A549 (cell line): ENCODE data around the gene CDHR4.

Experiments used
- CEBPB ChIP-seq, 2 experiments: fragments of >200 bp in 1 of 2; sonication (Bioruptor Twin) in 1 of 2; formaldehyde crosslinking in 1 of 2; IDR thresholded peaks; 2 replicates each; pipeline ENCODE4 v1.6.1; 2012 to 2016
- CTCF ChIP-seq: fragments of >200 bp; sonication (Bioruptor Twin); formaldehyde crosslinking; IDR thresholded peaks from 3 replicates; pipeline ENCODE4 v1.5.1; 2016
- EP300 ChIP-seq, 2 experiments: fragments of >200 bp; sonication (Bioruptor Twin); formaldehyde crosslinking; IDR thresholded peaks; 2 replicates in 1 of 2; 3 replicates in 1 of 2; pipeline ENCODE4 v1.6.1; 2016 to 2017
- HDAC2 ChIP-seq: fragments of 200-600 bp; sonication (generic); IDR thresholded peaks from 2 replicates; pipeline ENCODE4 v1.6.1; 2016
- JUNB ChIP-seq: fragments of >200 bp; sonication (Bioruptor Twin); formaldehyde crosslinking; IDR thresholded peaks from 2 replicates; pipeline ENCODE4 v1.6.1; 2016
- TF ChIP-seq, protein P1 (sequence below): fragments of 250-450 bp; sonication (Bioruptor Pico); IDR thresholded peaks from 2 replicates; pipeline ENCODE4 v1.5.0; 2021; ENCODE audit warnings: mild to moderate bottlenecking, moderate library complexity, borderline replicate concordance
- TF ChIP-seq, protein P2 (sequence below): IDR thresholded peaks from 2 replicates; pipeline ENCODE4 v1.6.1; 2012

DNA sequence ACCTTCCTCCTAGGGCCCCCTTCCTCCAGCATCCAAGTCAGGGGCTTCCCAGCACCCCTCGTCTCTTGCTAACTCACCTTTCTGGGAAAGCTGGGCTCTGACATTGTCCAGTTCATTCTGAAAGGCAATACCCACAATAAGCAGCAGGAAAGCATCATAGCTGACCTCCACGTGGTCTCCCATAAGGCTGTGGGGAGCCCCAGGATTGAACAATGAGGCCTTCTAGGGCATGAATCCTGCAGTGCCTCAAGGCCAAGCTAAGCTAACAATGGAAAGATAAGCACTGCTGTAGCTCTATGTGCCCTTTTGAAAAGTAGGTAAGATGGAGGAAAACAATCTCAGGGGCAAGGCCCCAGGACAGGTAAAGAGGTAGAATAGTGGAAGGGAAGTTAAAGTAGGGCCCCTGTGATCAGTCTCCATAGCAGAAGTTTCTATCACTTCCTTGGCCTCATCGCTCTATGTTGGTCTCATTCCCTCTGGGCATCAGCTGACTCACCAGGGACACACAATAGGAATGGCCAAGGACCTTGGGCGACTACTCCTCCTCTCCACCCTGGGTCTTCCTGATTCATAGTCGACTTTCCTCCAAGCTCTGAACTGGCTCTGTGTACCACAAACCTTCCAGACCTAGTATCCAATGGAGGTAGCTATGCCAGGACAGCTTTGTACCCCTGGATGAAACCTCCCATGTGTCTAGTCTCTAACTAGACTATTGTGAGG lies 45.0 kb upstream of the CDHR4 start:
- TF ChIP-seq CEBPB (IDR thresholded peaks at IDR 0.05) (no peak), CTCF (no peak), EP300 (IDR thresholded peaks at IDR 0.05) (no peak), JUNB (no peak), HDAC2 (no peak)
- TF ChIP-seq, protein P1, sequence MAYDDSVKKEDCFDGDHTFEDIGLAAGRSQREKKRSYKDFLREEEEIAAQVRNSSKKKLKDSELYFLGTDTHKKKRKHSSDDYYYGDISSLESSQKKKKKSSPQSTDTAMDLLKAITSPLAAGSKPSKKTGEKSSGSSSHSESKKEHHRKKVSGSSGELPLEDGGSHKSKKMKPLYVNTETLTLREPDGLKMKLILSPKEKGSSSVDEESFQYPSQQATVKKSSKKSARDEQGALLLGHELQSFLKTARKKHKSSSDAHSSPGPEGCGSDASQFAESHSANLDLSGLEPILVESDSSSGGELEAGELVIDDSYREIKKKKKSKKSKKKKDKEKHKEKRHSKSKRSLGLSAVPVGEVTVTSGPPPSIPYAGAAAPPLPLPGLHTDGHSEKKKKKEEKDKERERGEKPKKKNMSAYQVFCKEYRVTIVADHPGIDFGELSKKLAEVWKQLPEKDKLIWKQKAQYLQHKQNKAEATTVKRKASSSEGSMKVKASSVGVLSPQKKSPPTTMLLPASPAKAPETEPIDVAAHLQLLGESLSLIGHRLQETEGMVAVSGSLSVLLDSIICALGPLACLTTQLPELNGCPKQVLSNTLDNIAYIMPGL (CRISPR knock-in tag) = no peak
- TF ChIP-seq, protein P2, sequence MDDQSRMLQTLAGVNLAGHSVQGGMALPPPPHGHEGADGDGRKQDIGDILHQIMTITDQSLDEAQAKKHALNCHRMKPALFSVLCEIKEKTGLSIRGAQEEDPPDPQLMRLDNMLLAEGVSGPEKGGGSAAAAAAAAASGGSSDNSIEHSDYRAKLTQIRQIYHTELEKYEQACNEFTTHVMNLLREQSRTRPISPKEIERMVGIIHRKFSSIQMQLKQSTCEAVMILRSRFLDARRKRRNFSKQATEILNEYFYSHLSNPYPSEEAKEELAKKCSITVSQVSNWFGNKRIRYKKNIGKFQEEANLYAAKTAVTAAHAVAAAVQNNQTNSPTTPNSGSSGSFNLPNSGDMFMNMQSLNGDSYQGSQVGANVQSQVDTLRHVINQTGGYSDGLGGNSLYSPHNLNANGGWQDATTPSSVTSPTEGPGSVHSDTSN = no peak
